ENCODE measurements around the gene SLC5A10. TPM values are rescaled to one million over a fixed set of nuclear protein-coding genes. Genes with fewer than 3 reads are reported as not detected.

Gene SLC5A10
- polyA plus RNA-seq, 1 donor from 2014 or later: not detected

DNA sequence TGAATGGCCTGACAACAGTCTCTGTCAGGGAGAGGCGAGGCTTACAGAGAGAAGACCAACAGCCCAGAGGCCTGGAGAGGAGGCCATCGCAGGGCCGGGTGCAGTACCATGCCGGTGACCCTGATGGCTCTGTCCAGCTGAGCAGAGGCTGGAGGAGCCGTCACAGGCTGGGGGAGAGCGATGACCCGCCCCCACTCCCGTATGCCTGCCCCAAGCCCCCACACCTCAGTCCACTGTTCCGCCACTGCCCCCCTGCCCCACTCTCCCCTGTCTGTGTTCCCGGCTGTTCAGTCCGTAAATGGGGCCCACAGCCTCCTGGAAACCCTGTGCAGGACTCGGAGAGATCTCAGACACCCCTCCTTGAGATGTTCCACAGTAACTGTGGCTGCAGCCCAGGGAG lies 65.4 kb downstream of the SLC5A10 start:
- H3K4me3 ChIP-seq (ENCODE audit: low read length): no peak overlapping the region
- H3K9ac ChIP-seq (ENCODE audit: low read length): no peak overlapping the region
- TF ChIP-seq POLR2AphosphoS5 (IDR thresholded peaks at IDR 0.05) (no peak), EZH2 (IDR thresholded peaks at IDR 0.05; ENCODE audit: borderline replicate concordance, insufficient read depth, low read length, poor library complexity, severe bottlenecking) (no peak)
- H4K20me1 ChIP-seq (ENCODE audit: insufficient read depth): no peaks in the 10 kb centered on the region
- no peaks in the 10 kb centered on the region for H3F3A ChIP-seq (ENCODE audit: insufficient read depth, low read length, poor library complexity, severe bottlenecking)
- H3K9me3 ChIP-seq (ENCODE audit: low read length): no peaks in the 10 kb centered on the region
- H3K79me2 ChIP-seq (replicated peaks; ENCODE audit: insufficient read depth, low read length): no peaks in the 10 kb centered on the region
- no peak overlapping the region for H3K4me2 ChIP-seq (ENCODE audit: low read length)
- no peaks in the 10 kb centered on the region for H3K27me3 ChIP-seq (ENCODE audit: insufficient read depth, low read depth, low read length)
- no peaks in the 10 kb centered on the region for H3K36me3 ChIP-seq (ENCODE audit: insufficient read depth, low read length)
- H3K27ac ChIP-seq (ENCODE audit: low read length): no peak overlapping the region
- no peak overlapping the region for H2AFZ ChIP-seq (ENCODE audit: low read depth, low read length)
- no peaks in the 10 kb centered on the region for H3K9me2 ChIP-seq (ENCODE audit: insufficient read depth, low read length)

DNA sequence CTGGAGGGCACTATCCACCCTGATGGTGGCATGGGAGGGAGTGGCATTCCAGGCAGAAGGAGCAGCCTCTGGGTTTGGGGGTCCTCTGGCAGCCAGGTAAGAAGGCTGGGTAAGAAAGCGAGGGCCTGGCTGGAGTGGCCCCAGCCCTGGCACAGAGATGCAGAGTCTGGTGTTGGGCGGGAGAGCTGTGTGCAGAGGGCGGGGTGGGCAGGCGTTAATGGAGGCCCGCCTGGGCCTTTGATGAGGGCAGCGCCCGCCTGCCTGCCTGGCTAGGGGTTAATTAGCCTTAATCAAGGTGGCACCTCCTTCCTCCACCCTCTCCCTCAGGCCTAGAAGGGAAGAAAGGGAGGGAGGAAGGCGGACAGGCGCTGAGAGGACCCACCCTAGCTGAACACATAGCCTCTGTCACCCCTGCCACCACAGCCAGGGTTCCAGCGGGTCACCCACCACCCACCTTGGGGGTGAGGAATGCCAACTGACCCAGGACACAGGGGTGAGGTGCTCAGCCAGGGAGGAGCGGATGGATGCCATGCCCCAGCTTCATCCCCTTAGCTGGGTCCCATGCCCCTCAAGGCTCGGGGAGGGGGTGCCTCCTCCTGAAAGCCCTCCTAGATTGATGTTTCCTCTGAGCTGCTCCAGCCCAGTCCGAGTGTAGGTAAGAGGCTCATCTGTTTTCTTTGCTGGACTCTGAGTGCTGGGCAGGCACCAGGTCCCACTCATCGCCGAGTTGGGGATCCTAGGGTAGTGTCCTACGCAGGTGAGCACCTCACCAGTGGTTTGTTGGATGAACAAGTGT lies 66.0 kb downstream of the SLC5A10 start:
- no peak overlapping the region for H2AFZ ChIP-seq (ENCODE audit: low read depth, low read length)
- no peak overlapping the region for H3K9ac ChIP-seq (ENCODE audit: low read length)
- H3K36me3 ChIP-seq (ENCODE audit: insufficient read depth, low read length): no peaks in the 10 kb centered on the region
- TF ChIP-seq MXI1 (conservative IDR thresholded peaks at IDR 0.05; ENCODE audit: poor library complexity, severe bottlenecking) (no peak), REST (IDR thresholded peaks at IDR 0.05; ENCODE audit: borderline replicate concordance) (no peak), RAD21 (conservative IDR thresholded peaks at IDR 0.05) (no peak), SMC3 (conservative IDR thresholded peaks at IDR 0.05; ENCODE audit: poor library complexity) (no peak), EZH2 (IDR thresholded peaks at IDR 0.05; ENCODE audit: borderline replicate concordance, insufficient read depth, low read length, poor library complexity, severe bottlenecking) (no peak), TAF1 (IDR thresholded peaks at IDR 0.05; ENCODE audit: low read depth) (no peak), EP300 (conservative IDR thresholded peaks at IDR 0.05; ENCODE audit: poor library complexity, severe bottlenecking) (no peak), POLR2AphosphoS5 (IDR thresholded peaks at IDR 0.05) (no peak)
- TF ChIP-seq, protein P1, sequence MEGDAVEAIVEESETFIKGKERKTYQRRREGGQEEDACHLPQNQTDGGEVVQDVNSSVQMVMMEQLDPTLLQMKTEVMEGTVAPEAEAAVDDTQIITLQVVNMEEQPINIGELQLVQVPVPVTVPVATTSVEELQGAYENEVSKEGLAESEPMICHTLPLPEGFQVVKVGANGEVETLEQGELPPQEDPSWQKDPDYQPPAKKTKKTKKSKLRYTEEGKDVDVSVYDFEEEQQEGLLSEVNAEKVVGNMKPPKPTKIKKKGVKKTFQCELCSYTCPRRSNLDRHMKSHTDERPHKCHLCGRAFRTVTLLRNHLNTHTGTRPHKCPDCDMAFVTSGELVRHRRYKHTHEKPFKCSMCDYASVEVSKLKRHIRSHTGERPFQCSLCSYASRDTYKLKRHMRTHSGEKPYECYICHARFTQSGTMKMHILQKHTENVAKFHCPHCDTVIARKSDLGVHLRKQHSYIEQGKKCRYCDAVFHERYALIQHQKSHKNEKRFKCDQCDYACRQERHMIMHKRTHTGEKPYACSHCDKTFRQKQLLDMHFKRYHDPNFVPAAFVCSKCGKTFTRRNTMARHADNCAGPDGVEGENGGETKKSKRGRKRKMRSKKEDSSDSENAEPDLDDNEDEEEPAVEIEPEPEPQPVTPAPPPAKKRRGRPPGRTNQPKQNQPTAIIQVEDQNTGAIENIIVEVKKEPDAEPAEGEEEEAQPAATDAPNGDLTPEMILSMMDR (IDR thresholded peaks at IDR 0.05; ENCODE audit: poor library complexity, severe bottlenecking): no peak
- H3K9me3 ChIP-seq (ENCODE audit: low read length): no peaks in the 10 kb centered on the region
- H3K9me2 ChIP-seq (ENCODE audit: insufficient read depth, low read length): no peaks in the 10 kb centered on the region
- no peak overlapping the region for H3K4me3 ChIP-seq (ENCODE audit: low read length)
- no peaks in the 10 kb centered on the region for H3F3A ChIP-seq (ENCODE audit: insufficient read depth, low read length, poor library complexity, severe bottlenecking)
- no peaks in the 10 kb centered on the region for H3K79me2 ChIP-seq (replicated peaks; ENCODE audit: insufficient read depth, low read length)
- no peak overlapping the region for H3K4me2 ChIP-seq (ENCODE audit: low read length)
- no peaks in the 10 kb centered on the region for H4K20me1 ChIP-seq (ENCODE audit: insufficient read depth)
- no peaks in the 10 kb centered on the region for H3K27me3 ChIP-seq (ENCODE audit: insufficient read depth, low read depth, low read length)
- H3K27ac ChIP-seq (ENCODE audit: low read length): no peak overlapping the region

Data from neural cell (in vitro differentiated cells).